ENCODE measurements around the gene CISH.

CISH gene

DNA sequence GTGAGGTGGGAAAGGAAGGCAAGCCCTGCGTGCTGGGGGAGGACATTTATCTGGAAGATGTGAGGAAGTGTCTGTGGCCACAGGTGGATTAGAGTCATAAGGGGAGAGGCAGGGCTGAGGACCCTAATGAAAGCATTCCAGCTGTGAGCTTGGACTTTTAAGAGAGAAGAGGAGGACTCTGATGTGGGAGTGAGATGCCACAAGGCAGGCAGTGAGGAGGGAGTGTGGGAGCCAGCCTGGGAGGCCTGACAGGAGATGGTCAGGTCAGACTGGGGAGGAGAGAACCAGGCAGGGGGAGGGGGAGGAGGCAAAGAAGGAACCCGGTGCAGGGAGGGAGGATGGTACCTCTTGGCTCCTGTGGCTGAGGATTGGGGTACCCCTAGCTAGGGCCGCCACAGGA is 26.4 kb upstream of the CISH start:
- H3K27ac ChIP-seq (replicated peaks): no peak overlapping the region
- TF ChIP-seq GABPA (IDR thresholded peaks at IDR 0.05; ENCODE audit: low read depth): no peak
- TF ChIP-seq, protein P1, sequence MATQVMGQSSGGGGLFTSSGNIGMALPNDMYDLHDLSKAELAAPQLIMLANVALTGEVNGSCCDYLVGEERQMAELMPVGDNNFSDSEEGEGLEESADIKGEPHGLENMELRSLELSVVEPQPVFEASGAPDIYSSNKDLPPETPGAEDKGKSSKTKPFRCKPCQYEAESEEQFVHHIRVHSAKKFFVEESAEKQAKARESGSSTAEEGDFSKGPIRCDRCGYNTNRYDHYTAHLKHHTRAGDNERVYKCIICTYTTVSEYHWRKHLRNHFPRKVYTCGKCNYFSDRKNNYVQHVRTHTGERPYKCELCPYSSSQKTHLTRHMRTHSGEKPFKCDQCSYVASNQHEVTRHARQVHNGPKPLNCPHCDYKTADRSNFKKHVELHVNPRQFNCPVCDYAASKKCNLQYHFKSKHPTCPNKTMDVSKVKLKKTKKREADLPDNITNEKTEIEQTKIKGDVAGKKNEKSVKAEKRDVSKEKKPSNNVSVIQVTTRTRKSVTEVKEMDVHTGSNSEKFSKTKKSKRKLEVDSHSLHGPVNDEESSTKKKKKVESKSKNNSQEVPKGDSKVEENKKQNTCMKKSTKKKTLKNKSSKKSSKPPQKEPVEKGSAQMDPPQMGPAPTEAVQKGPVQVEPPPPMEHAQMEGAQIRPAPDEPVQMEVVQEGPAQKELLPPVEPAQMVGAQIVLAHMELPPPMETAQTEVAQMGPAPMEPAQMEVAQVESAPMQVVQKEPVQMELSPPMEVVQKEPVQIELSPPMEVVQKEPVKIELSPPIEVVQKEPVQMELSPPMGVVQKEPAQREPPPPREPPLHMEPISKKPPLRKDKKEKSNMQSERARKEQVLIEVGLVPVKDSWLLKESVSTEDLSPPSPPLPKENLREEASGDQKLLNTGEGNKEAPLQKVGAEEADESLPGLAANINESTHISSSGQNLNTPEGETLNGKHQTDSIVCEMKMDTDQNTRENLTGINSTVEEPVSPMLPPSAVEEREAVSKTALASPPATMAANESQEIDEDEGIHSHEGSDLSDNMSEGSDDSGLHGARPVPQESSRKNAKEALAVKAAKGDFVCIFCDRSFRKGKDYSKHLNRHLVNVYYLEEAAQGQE (IDR thresholded peaks at IDR 0.05; ENCODE audit: insufficient replicate concordance, low read depth): no peak
- H3K27me3 ChIP-seq (ENCODE audit: insufficient read depth, poor library complexity, severe bottlenecking): no peaks in the 10 kb centered on the region
- no peak for DNase-seq (ENCODE audit: low read depth in 1 of 2, low spot score in 1 of 2)
- H3K4me3 ChIP-seq (replicated peaks; ENCODE audit: insufficient read depth, low read length): no peak overlapping the region

DNA sequence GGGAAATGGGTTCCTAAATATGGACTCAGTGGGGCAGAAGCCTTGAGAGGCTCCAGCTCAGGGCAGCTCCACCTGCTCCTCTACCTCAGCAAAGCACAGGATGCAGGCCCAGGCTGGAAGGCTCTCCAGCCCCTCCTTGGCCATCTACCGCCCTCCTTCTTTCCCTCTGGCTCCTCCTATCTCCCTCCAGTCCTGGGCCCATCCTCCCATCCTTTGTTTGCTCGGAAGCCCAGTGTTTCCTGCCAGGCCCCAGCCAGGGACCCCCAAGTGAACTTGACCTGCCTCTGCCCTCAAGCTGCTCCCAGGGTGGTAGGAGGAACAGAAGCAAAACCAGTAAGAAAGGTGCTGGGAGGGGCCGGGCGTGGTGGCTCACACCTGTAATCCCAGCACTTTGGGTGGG is 25.4 kb upstream of the CISH start:
- TF ChIP-seq POLR2AphosphoS5 (IDR thresholded peaks at IDR 0.05; ENCODE audit: low read depth) (no peak), GABPA (IDR thresholded peaks at IDR 0.05; ENCODE audit: low read depth) (no peak), SPI1 (IDR thresholded peaks at IDR 0.05; ENCODE audit: borderline replicate concordance, low read depth) (no peak)
- TF ChIP-seq, protein P1 (IDR thresholded peaks at IDR 0.05; ENCODE audit: insufficient replicate concordance, low read depth): no peak
- TF ChIP-seq, protein P2, sequence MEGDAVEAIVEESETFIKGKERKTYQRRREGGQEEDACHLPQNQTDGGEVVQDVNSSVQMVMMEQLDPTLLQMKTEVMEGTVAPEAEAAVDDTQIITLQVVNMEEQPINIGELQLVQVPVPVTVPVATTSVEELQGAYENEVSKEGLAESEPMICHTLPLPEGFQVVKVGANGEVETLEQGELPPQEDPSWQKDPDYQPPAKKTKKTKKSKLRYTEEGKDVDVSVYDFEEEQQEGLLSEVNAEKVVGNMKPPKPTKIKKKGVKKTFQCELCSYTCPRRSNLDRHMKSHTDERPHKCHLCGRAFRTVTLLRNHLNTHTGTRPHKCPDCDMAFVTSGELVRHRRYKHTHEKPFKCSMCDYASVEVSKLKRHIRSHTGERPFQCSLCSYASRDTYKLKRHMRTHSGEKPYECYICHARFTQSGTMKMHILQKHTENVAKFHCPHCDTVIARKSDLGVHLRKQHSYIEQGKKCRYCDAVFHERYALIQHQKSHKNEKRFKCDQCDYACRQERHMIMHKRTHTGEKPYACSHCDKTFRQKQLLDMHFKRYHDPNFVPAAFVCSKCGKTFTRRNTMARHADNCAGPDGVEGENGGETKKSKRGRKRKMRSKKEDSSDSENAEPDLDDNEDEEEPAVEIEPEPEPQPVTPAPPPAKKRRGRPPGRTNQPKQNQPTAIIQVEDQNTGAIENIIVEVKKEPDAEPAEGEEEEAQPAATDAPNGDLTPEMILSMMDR (IDR thresholded peaks at IDR 0.05; ENCODE audit: insufficient read depth, low read length): no peak
- DNase-seq (ENCODE audit: low read depth in 1 of 2, low spot score in 1 of 2): no peak
- H3K4me3 ChIP-seq (replicated peaks; ENCODE audit: insufficient read depth, low read length): no peak overlapping the region
- no peaks in the 10 kb centered on the region for H3K27me3 ChIP-seq (ENCODE audit: insufficient read depth, poor library complexity, severe bottlenecking)
- H3K27ac ChIP-seq (replicated peaks): no peak overlapping the region

DNA sequence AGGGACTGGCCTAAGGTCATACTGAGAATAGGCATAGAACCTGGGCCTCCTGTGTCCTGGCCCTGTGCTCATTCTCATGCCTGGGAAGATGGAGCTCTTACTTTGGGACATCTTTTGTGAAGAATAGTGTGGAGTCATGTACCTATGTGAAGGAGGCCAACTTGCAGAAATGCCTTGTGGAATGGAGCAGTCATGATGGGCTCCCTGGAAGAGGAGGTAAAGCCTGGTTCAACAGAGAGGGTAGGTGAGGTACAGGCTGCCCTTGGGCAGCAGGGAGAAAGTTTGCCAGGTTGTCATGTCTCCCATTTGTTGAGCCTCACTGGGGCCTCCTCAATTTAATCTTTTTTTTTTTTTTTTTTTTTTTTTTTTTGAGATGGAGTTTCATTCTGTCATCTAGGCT is 23.5 kb upstream of the CISH start:
- H3K27me3 ChIP-seq (ENCODE audit: insufficient read depth, poor library complexity, severe bottlenecking): no peaks in the 10 kb centered on the region

More for the DNA sequence above, 23.5 kb upstream of the CISH start:
- H3K27ac ChIP-seq (replicated peaks): no peak overlapping the region
- TF ChIP-seq POLR2AphosphoS5 (IDR thresholded peaks at IDR 0.05; ENCODE audit: low read depth): no peak
- TF ChIP-seq, protein P1 (IDR thresholded peaks at IDR 0.05; ENCODE audit: insufficient replicate concordance, low read depth): no peak
- TF ChIP-seq GABPA (IDR thresholded peaks at IDR 0.05; ENCODE audit: low read depth): no peak
- TF ChIP-seq, protein P2 (IDR thresholded peaks at IDR 0.05; ENCODE audit: insufficient read depth, low read length): no peak
- no peak for TF ChIP-seq SPI1 (IDR thresholded peaks at IDR 0.05; ENCODE audit: borderline replicate concordance, low read depth)
- no peak overlapping the region for H3K4me3 ChIP-seq (replicated peaks; ENCODE audit: insufficient read depth, low read length)
- DNase-seq (ENCODE audit: low read depth in 1 of 2, low spot score in 1 of 2): no peak

Data from HL-60 (cell line).